COLO668 (cell line): ENCODE results near the gene MYBL2.

Experiments used
- DNase-seq: peaks from one replicate; lab custom pipeline; 2025; ENCODE audit not compliant: unreplicated experiment; lab: John Stamatoyannopoulos, UW

MYBL2 gene

DNA sequence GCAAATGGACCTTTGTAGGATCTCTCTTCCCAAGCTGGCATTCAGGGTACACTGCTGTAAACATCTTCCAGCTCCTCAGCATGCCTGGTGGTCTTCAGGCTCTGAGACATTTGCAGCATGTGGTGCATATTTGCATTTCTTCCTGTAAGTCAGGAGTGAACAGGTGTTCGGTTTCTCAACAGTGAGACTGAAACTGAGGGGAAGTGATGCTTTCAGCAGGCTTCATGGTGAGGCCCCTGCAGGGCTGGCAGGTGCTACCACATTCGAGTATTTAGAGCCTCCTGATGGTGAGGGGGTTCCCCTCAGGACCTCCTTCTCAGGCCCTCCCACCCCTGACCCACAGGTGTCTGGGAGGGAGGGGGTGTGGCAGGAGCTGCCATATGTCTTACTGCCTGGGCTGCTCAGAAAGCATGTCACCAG lies 15.1 kb downstream of the MYBL2 start:
- no peak for DNase-seq

DNA sequence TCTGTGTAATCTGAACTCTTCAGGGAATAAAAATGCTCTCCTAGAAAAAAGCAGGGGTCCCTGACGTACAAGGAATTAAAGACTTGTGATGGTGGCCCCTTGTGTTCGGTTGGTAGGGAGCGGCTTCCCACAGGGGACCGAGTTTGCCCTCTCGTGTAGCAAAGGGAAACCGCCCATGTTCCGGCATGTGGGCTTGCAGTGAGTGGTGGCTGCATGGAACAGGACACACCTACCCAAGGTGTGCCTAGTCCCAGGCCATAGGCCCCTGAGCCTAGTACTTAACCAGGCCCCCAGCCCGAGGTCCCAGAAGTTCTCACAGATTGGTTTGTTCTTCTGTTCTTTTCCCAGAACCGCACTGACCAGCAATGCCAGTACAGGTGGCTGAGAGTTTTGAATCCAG lies 15.5 kb downstream of the MYBL2 start:
- no peak for DNase-seq

GRCh38 chr20:43686820-43687219 lies 19.9 kb downstream of the MYBL2 start:
- DNase-seq = no peak

DNA sequence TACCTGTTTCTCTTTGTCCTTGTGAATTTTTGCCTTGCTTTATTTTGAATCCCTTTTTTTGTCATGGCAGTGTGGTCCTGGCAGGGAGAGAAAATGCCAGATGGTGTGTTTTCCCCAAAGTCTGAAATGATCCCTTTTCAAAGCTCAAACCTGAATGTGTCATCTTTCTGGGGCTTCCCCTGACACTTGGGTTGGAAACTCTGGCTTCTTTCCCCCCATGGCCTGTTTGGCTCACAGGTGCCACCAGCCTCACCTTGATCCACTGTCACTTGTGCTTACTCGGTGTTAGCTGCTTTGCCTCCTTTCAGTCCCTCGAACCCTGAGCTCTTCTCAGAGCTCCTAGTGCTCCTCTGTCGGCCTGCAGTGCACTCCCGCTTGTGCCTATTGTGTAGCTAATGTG lies 22.3 kb downstream of the MYBL2 start:
- no peak for DNase-seq

GRCh38 chr20:43690943-43691598 lies 24.2 kb downstream of the MYBL2 start:
- DNase-seq = no peak

GRCh38 chr20:43691928-43692524 lies 25.1 kb downstream of the MYBL2 start:
- peak; percentile 43 for DNase-seq

DNA sequence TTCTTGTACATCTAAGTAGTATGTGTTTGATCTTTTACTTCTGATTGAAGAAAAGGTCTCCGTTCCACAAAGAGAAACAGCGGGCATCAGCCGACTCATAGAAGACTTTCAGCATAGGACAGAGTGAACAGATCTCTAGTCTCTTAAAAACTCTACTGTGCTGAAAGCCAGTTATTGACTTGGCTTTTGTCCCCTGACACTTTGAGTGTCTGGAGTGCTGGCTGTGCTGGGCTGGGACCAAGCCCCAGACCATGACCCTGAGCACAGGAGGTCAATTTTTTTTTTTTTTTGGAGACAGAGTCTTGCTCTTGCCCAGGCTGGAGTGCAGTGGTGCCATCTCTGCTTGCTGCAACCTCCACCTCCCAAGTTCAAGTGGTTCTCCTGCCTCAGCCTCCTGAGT lies 27.8 kb downstream of the MYBL2 start:
- no peak for DNase-seq

DNA sequence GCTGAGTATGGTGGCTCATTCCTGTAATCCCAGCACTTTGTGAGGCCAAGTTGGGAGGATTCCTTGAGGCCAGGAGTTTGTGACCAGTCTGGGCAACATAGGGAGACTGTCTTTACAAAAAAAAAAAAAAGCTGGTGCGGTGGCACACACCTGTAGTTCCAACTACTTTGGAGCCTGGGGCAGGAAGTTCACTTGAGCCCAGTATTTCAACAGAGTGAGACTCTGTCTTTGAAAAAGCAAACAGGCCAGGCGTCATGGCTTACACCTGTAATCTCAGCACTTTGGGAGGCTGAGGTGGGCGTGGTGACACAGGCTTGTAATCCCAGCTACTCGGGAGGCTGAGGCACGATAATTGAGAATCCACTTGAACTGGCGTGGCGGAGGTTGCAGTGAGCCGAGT lies 28.7 kb downstream of the MYBL2 start:
- no peak for DNase-seq

GRCh38 chr20:43699941-43700565 lies 33.1 kb downstream of the MYBL2 start:
- no peak for DNase-seq

DNA sequence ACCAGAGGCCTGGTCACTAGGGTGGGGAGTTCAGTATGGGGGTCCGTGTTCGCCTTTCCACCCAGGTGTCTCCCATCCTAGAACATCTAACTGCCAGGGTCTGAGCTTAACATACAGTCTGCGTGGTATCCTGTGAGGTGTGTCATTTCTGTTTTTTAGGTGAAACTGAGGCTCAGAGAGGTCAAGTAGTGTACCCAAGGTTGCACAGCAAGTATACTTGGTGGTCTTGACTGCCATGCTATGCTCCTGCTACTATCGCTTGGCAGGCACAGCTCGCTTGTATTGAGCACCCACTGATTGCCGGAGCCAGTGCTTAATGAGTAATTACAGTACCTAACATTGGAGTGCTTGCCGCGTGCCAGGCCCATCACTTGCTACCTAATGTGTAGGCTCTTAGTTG lies 33.7 kb downstream of the MYBL2 start:
- no peak for DNase-seq

GRCh38 chr20:43702502-43702901 lies 35.6 kb downstream of the MYBL2 start:
- DNase-seq = no peak

- no peak for DNase-seq
Observed at GRCh38 chr20:43710370-43711044, 43.6 kb downstream of the MYBL2 start.

DNA sequence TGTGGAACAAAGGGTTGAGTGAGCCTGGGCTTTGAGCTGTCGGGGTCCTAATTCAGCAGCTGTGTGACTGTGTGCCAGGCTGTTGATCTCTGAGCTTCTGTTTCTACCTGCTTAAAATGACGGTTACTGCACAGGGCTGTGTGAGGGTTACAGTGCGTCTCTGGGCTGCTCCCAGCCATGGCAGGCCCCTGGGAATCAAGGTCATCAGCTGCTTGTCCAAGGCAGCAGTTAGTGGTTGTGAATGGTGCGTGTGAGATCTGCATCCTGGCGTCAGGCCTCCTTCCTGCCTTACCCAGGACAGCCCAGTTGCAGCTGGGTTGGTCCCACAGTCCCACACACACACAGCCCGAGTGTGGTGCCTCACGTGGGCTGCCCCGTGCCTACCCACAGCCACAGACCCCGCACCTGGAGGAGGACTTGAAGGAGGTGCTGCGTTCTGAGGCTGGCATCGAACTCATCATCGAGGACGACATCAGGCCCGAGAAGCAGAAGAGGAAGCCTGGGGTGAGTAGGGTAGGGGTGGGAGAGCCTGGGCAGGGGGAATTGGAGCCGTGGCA lies 44.3 kb downstream of the MYBL2 start:
- DNase-seq = no peak

DNA sequence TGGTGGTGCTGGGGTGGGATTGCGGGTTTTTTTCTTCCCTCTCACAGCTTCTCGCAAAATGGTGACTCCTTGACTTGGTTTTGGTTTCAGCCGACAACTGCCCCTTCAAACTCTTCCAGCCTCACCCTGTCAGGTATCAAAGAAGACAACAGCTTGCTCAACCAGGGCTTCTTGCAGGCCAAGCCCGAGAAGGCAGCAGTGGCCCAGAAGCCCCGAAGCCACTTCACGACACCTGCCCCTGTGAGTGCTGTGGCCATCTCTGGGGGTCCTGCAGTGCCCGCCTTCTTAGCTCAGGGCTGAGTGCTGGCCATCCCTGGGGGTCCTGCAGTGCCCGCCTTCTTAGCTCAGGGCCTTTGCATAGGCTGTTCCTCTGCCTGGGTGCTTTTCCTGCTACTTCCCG lies 48.1 kb downstream of the MYBL2 start:
- DNase-seq = no peak

- no peak for DNase-seq
Observed at GRCh38 chr20:43715511-43715910, 48.6 kb downstream of the MYBL2 start.

GRCh38 chr20:43716123-43716522 lies 49.2 kb downstream of the MYBL2 start:
- DNase-seq = no peak

GRCh38 chr20:43716757-43717615 lies 50.1 kb downstream of the MYBL2 start:
- no peak for DNase-seq

DNA sequence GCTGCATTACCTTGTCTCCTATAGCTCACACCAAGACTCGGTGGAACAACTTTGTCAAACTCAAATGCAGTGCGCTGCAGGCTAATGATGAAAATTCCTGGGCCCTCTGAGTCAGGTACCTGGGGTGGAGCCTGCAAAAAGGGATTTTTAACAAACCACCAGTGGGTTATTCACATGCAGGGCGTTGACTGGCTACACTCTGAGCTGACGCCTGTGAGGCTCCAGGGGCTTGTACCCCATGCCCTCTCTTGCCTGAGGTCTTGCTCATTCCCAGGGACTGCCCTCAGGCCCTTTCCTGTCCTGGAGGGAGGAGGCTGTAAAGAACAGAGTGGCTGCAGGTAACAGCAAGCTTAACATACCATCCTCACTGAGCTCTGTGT lies 50.7 kb downstream of the MYBL2 start:
- no peak for DNase-seq

- no peak for DNase-seq
Observed at GRCh38 chr20:43720007-43720406, 53.1 kb downstream of the MYBL2 start.

DNA sequence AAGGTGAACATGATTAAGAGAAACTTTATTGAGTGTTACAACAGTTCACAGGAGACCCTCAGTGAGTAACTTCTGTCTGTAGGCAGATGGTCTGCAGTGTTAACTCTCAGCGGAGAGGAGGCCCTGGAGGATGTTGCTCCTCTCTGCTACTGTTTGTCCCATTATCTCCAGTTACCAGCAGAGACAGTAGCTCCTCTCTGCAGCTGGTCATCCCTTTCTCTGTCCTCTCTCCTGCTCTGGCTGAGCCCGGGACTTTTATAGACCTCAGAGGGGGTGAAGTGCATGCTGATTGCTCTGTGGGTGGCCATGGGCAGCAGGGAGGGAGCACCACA lies 54.1 kb downstream of the MYBL2 start:
- DNase-seq = no peak
